CD4-positive, alpha-beta T cell treated with Interferon gamma for 1 hour (primary cell): Measurements from ENCODE around the gene TRIOBP.

Source experiments
- DNase-seq: peaks from one replicate; pipeline ENCODE4 v3.0.0-alpha.2; 2020

TRIOBP gene

DNA sequence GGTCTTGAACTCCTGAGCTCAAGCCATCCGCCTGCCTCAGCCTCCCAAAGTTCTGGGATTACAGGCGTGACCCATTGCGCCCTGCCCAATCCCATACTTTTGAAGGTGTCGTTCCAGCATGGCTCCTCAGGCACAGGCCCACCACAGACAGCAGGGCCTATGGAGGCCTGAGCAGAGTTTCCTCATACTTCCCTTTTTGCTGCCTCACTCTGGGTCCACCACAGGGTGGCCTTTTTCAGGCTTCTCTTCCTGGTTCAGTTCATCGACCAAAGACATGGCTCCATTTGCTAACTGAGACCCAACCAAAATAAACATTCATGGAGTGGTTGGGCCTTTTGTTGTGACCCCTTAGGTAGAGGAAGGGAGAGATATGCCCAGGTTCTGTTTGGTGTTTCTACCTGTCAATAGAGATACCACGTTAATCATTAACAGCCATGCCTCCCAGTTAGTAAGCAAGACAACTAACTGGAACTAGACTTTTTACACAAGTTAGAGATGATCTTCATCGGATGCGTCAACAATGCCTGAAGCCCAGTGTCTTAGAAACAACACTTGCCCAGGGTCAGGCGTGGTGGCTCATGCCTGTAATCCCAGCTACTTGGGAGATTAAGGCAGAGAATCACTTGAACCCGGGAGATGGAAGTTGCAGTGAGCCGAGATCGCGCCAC, 35.1 kb downstream of the TRIOBP start:
- DNase-seq = no peak

DNA sequence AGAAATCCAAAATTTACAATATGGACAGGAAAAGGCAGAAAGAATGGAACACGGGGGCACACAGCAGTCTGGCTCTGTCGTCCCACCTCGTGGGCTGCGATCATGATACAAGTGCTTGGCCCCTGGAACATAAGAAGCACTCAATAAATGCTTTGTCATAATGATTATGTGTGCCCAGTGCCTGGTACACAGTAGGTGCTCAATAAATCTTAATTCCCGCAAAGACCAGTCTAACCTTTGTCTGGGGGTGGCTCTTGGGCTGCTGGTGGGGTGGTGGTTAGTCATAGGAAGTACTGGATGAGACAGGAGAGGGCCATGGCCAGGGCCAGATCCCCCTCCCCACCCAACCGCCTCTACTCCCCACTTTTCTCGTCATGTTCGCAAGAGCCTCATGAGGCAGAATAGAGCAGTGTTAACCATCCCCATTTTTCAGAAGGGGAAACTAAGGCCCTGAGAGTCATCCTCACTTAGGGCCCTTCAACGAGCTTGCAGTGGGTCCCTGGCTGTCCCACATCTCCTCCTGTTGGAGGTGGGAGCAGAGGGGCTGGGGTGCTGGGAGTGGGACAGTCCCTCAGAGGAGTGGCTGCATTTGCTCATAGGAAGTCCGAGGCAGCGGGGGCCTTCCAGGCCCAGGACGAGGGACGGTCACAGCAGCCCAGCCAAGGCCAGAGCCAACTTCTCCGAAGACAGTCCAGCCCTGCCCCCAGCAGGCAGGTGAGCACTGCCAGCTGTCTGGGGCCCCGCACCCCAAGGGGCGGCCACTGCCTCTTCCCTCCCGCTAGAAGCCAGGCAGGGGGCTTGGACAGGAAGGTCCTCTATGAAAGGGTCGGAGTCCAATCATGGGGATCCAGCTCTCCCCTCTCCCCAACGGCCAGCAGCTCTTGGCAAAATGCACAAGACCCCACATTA, 36.1 kb downstream of the TRIOBP start:
- no peak for DNase-seq

DNA sequence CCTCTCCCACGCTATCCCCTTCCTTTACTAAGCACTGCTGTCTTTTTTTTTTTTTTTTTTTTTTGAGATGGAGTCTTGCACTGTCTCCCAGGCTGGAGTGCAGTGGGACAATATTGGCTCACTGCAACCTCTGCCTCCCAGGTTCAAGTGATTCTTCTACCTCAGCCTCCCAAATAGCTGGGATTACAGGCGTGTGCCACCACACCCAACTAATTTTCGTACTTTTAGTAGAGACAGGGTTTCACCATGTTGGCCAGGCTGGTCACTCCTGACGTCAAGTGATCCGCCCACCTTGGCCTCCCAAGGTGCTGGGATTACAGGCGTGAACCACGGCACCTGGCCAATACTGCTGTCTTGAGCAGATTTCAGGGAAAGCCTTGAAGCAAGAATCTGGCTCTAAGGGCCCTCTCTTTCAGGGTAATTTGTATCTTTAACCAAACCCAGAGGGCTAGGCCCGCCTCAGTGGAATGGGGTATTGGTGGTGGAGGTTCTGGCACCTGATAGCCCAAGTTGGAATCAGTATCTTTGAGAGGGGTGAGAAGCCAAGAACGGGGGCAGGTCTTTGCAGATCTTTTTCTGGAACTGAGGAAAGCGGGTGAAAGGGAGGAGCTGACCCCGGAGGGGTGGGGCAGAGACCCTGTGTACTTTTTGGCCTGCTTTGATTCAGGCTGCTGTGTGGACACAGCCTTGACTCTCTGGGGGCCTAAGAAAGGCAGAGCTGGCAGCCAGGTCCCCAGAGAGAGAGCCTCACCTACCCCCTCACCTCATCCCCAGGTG, 37.0 kb downstream of the TRIOBP start:
- no peak for DNase-seq

DNA sequence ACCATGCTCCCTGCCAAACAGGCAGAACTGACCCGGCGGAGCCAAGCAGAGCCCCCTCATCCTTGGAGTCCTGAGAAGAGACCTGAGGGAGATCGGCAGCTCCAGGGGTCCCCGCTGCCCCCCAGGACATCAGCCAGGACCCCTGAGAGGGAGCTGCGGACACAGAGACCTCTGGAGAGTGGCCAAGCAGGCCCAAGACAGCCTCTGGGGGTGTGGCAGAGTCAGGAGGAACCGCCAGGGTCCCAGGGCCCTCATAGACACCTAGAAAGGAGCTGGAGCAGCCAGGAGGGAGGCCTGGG, 37.5 kb downstream of the TRIOBP start:
- no peak for DNase-seq

DNA sequence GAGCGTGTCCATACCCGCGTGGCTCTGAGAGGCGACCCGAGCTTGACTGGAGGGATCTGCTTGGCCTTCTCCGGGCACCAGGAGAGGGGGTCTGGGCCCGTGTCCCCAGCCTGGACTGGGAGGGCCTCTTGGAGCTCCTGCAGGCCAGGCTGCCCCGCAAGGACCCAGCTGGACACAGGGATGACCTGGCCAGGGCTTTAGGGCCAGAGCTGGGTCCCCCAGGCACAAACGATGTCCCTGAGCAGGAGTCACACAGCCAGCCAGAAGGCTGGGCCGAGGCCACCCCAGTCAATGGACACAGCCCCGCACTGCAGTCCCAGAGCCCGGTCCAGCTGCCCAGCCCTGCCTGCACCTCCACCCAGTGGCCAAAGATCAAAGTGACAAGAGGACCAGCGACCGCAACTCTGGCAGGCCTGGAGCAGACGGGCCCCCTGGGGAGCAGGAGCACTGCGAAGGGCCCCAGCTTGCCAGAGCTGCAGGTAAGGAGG, 38.2 kb downstream of the TRIOBP start:
- no peak for DNase-seq

DNA sequence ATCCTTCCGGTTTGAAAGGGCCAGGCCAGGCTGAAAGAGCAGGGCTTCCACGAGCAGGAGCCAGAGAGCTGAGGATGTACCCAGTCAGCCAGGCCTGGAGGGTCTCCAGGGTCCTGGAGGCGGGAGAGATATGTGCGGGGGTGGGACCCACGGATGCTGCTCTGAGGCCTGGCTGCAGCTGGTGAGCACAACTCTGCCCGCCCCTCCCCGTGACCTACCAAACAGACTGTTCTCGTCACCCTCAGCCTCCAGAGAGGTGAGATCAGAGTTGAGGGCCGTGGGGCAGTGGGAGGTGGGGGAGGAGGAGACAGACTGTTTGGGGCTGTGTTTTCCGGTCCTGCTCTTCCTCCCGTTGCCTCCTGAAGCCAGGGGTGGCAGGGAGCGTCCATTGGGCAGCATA, 42.2 kb downstream of the TRIOBP start:
- no peak for DNase-seq

DNA sequence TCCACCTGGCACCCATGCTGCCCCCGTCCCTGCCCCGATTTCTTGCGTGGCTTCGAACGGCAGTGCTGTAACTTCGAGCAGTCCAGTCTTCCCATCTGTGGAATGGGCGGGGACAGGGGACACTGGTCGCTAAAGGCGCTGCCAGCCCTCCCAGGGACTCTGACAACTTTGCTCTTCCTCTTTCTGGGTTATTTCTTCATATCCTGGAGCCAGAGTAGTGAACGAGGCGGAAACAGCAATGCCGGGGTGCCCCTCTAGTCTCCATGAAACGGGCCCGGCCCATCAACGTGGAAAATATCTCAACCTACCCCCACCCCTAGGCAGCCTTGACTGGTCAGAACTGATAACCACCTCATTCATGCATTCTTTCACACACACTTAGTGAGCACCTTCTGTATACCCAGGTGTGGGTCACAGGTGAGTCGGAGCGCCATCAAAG, 42.8 kb downstream of the TRIOBP start:
- peak; percentile 50 for DNase-seq

DNA sequence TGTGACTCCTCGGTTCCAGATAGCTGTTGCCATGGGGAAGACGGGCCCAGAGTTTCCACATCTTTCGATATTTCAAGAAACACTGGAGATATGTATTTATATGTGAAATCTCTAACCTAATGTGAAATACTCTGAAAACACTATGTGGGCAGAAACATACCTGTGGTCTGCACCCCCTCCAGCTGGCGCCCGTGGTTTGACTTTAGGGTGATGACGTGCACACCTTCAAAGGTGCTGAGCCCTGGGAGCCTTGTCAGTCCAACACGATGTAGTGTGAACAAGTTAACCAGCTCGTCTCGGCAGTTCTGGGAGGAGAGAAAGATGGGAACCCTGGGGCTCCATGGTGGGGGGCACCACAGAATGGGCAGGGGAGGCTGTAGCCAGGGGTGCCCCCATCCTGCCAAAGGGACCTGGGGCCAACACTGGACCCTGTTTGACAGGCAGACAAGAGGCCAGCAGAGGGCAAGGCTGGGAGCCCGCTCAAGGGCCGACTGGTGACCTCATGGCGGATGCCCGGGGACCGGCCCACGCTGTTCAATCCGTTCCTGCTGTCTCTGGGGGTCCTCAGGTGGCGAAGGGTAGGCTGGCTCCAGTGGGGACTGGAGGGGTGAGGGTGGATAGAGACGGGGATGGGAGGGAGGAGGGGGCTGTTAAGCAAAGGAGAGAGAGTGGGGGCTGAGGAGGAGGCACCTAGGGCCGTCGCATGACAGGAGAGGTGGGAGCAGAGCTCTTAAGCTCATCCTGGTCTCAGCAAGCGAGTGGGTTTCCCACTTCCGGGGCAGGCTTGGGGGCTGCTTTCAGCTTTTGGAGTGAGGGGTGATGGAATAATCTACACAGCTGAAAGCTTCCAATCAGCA, 43.8 kb downstream of the TRIOBP start:
- no peak for DNase-seq

DNA sequence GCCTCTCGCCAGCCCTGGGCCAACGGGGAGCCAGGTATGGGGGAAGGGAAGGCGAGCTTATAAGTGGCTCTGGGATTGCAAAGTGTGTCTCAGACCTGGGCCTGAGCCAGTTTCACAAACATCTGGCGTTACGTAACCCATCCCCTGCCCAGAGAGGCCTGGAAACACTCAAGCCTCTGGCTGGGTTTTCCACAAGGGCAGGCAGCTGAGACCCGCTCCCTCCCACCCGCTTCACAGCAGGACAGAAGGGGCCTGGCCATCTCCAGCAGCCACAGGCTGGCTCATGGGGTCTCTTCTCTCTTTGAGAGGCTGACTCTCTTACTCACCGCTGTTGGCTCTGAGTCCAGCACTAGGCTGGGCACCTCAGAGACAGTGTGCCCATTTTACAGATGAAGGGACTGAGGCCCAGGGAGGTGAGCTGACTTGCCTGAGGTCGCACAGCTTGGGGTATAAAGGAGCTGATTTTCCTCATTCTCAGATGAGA, 44.5 kb downstream of the TRIOBP start:
- peak; percentile 34 for DNase-seq

DNA sequence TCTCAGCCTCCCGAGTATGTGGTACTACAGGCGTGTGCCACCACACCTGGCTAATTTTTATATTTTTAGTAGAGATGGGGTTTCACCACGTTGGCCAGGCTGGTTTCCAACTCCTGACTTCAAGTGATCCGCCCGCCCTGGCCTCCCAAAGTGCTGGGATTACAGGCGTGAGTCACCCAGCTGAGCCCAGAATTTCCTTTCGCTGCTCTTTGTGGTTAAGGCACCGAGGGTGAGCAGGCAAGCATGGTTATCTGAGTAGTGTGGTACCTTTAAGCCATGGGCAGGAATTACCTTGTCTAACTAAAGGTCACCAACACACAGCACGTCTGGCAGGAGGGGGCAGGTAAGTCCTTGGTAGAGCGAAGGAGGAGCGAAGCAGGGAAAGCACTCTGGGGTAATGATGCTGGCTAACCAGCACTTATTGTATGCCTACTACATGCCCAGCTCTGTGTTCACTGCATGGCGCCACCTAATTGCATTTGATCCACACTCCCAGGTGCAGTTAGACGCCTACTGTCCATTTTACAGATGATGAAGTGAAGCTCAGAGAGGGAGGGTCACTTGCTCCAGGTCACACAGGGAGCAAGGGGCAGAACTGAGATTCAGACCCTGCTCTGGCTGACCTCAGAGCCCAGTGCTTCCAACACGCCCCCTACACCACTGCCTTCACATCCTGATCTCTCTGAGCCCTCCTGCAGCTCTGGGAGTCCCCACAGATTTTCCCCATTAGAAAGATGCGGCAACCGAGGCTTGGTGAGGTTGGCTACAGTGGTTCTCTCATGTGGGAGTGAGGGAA, 45.7 kb downstream of the TRIOBP start:
- DNase-seq = no peak

DNA sequence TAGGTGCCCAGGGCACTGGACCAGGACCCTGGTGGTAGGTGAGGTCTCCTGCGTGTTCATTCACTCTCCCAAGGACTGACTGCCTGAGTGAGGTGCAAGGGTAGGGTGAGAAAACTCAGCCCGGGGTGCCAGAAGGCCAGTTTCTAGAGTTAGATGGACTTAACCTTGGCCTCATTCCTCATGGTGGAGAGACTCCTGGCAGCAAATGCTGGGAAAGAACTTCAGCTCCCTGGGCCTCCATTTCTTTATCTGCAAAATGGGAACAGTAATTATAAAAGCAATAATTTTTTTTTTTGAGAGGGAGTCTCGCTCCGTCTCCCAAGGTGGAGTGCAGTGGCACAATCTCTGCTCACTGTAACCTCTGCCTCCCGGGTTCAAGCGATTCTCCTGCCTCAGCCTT, 47.7 kb downstream of the TRIOBP start:
- no peak for DNase-seq

DNA sequence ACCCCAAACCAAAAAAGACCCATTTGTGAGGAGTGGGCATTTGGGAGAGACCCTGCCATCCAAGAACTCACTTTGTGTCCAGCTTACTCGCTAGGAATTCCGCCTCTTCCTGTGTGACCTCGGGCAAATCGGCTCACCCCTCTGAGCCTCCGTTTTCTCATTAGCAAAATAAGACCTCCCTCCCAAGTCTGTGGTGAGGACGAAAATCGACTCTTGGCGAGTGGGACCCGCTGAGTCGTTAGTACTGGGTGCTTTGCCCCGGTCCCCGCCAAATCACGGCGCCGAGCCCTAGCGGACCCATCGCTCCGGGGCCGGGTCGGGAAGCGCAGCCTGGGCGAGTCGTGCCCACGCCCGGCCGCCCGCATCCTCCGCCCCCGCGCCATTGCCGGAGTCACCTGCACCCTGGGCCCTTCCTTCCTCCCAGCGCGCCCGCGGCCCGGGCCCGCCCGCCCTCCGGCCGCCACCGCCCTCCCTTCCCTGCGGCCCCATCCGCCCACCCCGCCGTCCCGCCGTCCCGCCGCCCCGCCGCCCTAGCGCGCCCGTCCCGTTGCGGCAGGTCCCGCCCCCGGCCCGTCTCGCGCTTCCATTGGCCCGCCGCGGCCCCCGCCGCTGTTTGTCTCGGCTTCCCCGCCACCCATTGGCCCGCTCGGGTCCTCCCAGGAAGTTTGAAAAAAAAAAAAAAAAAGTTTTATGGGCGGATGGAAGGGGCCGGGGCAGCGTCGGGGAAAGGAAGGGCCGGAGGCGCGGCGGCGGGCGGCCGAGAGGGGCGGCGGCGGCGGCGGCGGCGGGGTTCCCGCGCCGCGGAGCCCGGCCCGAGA, 48.9 kb downstream of the TRIOBP start:
- peak; percentile 82 for DNase-seq

DNA sequence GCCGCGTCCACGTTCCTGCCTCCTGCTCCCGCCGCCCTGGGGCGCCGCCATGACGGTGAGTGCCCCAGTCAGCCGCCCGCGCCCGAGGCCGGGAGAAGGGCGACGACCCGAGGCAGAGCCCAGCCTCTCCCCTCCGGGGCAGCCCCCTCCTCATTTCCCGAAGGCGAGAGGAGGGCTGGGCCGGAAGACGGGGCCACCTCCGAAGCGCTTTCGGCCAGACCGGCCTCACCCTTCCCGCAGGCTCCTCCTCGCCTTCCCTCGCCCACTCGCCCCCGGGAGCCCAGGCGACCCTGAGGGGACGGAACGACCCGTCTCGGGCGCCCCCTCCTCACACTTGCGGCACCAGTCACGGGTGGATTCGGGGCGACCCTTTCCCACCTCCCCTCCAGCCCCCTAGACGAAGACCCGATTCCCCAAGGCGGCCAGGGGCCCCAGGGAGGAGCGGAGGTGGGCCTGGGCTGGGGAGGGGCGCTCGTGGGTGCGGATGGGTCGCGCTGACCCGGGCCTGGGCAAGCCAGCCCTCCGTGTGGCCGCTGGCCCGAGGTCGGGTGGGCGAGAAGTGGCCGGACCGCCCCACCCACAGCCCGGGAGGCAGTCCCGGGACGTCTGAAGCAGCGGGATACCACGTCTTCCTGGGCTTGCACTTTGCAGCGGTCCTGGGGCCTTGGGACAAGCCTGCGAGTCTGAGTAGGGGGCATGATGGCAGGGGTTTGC, 49.7 kb downstream of the TRIOBP start:
- DNase-seq = no peak

DNA sequence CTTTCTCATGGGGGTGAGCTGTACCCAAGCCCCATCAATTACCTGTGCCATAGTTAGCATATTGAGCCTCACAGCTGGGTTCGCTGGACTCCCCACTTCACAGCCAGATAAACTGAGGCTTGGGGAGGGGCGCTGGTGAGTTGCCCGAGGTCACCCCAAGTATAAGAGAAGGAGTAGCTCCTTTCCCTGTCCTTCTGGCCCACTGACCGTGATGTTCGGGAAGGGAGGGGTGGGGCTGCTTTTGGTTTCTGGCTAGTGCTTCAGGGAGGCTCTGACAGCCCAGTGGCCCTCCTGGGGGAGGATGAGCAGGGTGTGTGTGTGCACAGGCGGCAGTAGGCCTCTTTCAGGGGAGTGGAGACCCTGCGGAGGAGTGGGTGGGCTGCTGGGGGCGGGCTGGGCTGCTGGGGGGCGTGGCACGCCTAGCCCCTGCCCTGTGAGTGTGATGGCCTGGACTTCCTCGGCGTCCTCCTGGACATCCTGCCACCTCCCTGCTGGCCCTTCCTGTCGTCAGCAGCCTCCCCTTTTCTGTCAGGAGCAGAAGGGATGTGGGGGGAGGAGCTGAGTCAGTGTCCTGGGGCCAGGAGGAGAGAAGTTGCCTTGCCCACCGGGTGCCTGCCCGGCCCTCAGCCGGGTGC, 50.3 kb downstream of the TRIOBP start:
- no peak for DNase-seq

DNA sequence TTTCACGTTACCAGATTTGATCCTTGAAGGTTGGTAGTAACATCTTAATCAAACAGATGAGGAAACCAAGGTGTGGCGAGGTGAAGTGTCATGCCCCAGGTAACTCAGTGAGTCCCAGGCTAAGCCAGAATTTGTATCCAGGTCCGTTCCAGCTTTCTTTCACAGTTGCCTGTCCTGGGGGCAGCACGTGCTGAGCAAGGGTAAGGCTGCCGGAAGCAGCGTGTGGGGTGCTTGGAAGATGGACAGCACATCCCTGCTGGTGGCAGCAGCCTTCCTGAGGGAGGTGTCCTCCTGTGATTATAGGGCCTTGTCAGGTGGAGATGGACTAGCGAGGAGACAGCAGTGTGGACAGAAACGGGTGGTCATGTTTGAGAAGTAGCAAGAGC, 50.9 kb downstream of the TRIOBP start:
- DNase-seq = no peak

DNA sequence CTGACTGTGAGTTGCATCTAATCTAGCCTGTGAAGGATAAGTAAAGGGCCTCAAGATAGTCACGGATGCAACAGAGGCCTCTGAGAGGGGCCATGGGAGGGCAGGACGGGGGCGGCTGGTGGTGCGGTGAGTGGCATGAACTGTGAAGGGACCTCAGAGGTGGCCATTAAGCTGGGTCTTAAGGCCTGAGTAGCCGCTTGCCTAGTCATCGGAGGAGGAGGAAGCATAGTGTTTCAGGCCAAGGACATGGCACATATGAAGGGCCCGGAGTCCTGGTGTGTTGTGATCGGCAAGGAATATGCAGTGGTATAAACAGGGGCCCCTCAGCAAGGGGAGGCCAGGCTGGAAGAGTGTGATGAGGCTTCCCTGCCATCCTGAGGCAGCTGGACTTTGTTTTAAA, 51.8 kb downstream of the TRIOBP start:
- no peak for DNase-seq

DNA sequence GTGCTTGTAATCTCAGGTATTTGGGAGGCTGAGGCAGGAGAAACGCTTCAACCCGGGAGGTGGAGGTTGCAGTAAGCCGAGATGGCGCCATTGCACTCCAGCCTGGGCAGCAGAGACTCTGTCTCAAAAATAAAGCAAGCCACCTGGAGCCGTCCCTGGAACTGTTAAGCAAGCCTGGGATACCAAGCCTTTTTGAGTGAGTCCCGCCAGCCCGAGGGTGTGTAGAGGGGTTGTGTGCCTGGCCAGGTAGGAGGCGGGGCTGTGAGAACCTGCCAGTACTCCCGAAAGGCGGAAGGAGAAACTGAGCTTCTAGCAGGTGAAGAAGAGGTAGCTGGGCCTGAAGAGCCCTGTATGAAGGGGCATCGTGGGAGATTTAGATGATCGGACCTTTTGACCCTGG, 52.4 kb downstream of the TRIOBP start:
- no peak for DNase-seq

DNA sequence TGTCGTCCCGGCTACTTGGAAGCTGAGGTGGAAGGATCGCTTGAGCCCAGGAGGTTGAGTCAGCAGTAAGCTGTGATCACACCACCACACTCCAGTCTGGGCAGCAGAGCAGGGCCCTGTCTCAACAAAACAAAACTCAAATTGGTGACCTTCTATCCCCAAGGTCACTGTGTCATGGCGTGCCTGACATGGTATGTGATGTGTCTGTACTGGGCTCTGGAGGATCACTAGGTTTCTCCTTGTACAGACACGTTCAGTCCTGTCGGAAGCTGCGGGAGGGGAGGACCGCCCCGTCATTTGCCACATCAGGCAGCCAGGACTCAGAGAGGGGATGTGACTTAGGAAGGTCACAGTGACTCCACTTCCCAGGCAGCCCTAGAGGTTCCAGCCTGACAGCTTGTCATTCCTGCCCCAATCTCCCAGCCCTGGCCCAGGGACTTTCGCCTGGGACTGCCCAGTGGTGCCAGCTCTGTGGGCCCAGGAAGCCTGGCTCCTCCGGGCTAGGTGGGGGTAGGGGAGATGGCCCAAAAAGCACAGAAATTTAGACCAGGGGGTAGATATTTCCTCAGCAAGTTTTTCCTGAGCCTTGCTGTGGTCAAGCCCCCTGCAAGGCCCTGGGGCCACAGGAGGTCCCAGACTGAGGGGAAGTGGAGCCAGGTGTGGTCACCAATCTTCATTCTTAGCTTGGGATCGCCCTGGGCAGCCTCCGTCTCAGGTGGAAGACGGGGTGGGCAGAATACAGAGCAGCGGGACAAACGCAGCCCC, 53.2 kb downstream of the TRIOBP start:
- DNase-seq = no peak
